Measurements from ENCODE around the gene GAK. TPM values are rescaled to one million over a fixed set of nuclear protein-coding genes. Genes with fewer than 3 reads are reported as not detected.

The GAK gene
- total RNA-seq, 1 donor from 2014 or later: 138 TPM

GRCh38 chr4:828641-829271 is 103.4 kb downstream of the GAK start:
- Histone ChIP-seq H3K4me3 (no peak overlapping the region), H3K27ac (no peak overlapping the region), H3K9me3 (no peaks in the 10 kb centered on the region), H3K4me1 (peaks cover 6% of the 10 kb centered on the region), H3K27me3 (peaks cover 60% of the 10 kb centered on the region), H3K36me3 (no peaks in the 10 kb centered on the region)
- TF ChIP-seq CTCF (IDR thresholded peaks at IDR 0.05): no peak
- intact Hi-C loops (cut with DNase I): no loop called here
- DNase-seq (peak; percentile 62), ATAC-seq (no peak)

- no peak for TF ChIP-seq CTCF (IDR thresholded peaks at IDR 0.05)
- peaks cover 6% of the 10 kb centered on the region for H3K4me1 ChIP-seq
- H3K4me3 ChIP-seq: no peak overlapping the region
- peaks cover 69% of the 10 kb centered on the region for H3K27me3 ChIP-seq
- intact Hi-C loops (cut with DNase I): no loop called here
- H3K36me3 ChIP-seq: no peaks in the 10 kb centered on the region
- DNase-seq (peak; percentile 55), ATAC-seq (no peak)
- H3K9me3 ChIP-seq: no peaks in the 10 kb centered on the region
- no peak overlapping the region for H3K27ac ChIP-seq
Observed at GRCh38 chr4:827209-828081, 104.7 kb downstream of the GAK start.

DNA sequence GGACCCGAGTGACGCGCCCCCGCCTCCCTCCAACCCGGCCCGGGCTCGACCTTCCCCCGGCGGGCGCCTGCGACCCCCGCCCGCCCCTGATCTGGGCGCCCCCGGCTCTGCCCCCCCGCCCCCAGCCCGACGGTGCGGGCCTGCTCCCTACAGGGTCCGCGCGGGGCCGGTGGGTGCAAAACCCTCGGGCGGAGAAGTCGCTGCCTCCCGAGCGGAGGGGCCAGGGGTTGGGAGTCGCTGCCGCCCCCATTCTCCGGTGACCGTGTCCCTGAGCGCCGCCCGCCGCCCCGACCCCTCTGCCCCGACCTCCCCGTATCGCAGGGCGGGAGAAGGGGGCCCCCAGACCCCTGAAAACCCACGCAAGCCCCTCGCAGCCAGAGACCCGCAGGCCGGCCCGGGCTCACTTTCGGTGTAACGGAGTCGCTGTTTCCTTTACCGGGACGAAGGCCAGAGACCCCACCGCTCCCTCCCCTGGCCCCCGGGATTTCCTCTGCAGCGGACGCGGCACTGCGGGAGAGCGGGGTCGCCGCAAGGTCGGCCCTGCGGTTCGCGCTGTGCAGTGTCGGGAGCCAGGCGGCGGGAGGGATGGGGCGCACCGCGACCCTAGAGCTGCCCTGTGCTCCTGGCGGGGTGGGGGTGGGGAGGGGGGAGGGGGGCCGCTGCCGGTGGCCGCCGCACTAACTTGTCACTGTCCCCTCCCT is 105.5 kb downstream of the GAK start:
- H3K4me3 ChIP-seq: no peak overlapping the region
- peaks cover 69% of the 10 kb centered on the region for H3K27me3 ChIP-seq
- no peaks in the 10 kb centered on the region for H3K36me3 ChIP-seq
- no peak for TF ChIP-seq CTCF (IDR thresholded peaks at IDR 0.05)
- intact Hi-C loops (cut with DNase I): no loop called here
- no peak overlapping the region for H3K27ac ChIP-seq
- H3K9me3 ChIP-seq: no peaks in the 10 kb centered on the region
- H3K4me1 ChIP-seq: peaks cover 6% of the 10 kb centered on the region
- DNase-seq: peak; percentile 61
- ATAC-seq: no peak

- H3K4me1 ChIP-seq: peaks cover 6% of the 10 kb centered on the region
- H3K4me3 ChIP-seq: peak within 1 kb of the TSS; percentile 14
- intact Hi-C loops (cut with DNase I): no loop called here
- peak; percentile 66 for DNase-seq
- peak; percentile 21 for ATAC-seq
- no peak within 1 kb of the TSS for H3K27ac ChIP-seq
- peaks cover 74% of the 10 kb centered on the region for H3K27me3 ChIP-seq
- H3K36me3 ChIP-seq: no peaks in the 10 kb centered on the region
- no peaks in the 10 kb centered on the region for H3K9me3 ChIP-seq
- no peak for TF ChIP-seq CTCF (IDR thresholded peaks at IDR 0.05)
Observed at GRCh38 chr4:825971-826330, 106.2 kb downstream of the GAK start, which contains the start of gene CPLX1. Gene CPLX1 (minus strand): TSS chr4:826129. CDS start chr4:824522, 1,607 bp downstream.

DNA sequence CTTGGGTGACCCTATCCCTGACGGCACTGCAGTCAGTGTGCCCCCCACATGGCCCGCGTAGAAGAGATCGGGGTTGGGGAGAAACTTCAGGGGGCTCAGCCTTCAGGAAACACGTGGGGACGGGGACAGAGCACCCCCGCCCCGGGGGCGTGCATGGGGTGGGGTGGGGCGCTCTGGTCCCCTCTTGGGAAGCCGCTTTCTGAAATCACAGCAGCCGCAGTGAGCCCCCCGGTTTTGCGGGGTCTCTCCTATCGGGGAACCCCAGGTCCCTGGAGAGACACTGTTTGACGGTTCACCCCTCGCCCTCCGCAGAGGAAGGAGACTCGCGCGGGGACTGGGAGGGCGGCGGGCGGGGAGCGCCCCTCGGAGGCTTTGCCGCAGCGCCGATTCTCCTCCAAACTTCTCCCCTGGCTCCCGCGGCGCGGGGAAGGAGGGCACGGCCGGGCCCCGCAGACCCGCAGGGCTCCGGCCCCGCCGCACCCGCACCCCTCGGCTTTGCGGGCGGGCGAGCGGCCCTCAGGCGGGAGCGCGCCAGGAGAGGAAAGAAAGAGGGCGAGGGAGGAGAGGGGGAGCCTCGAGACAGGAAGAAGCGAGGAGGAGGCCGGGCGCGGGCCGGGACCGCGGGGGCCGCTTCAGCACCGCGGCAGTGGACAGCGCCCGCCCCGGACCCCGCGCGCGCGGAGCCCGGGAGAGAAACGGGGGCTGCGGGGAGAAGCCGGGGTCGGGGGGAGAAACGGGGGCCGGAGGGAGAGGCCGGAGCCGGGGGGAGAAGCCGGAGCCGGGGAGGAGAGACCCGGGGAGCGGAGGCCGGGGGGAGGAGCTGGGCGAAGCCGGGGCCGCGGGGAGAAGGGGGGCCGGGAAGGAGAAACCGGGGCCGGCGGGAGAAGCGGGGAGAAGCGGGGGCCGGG is 106.8 kb downstream of the GAK start:
- no peak for TF ChIP-seq CTCF (IDR thresholded peaks at IDR 0.05)
- Histone ChIP-seq H3K9me3 (no peaks in the 10 kb centered on the region), H3K27ac (no peak overlapping the region), H3K4me3 (peak overlapping the region; percentile 14), H3K27me3 (peaks cover 74% of the 10 kb centered on the region), H3K4me1 (peaks cover 6% of the 10 kb centered on the region), H3K36me3 (no peaks in the 10 kb centered on the region)
- peak; percentile 63 for DNase-seq
- intact Hi-C loops (cut with DNase I): no loop called here
- ATAC-seq: peak; percentile 46

All from upper lobe of right lung (tissue), 1 donor.